ENCODE results near the gene ANKMY1.

- TF ChIP-seq CTCF (IDR thresholded peaks at IDR 0.05; ENCODE audit: insufficient read depth, low read length, poor library complexity, severe bottlenecking) (peak; percentile 52), EZH2phosphoT487 (conservative IDR thresholded peaks at IDR 0.05; ENCODE audit: low read length) (no peak)
Measured at GRCh38 chr2:240556553-240557100, 1.2 kb downstream of the ANKMY1 start.

Measured in SU-DHL-6 (cell line).